Lung (tissue), 12 donors: ENCODE results near the gene SCAMP3. TPM values are rescaled to one million over a fixed set of nuclear protein-coding genes. Genes with fewer than 3 reads are reported as not detected.
"Not testable (repeated sequence)": the region's sequence is repeated elsewhere in the genome, so short reads cannot be mapped to it uniquely, and the experiment has no call there.

Source experiments
- ATAC-seq: fragments of 200-7000 bp; cut with Tn5 transposase; one replicate; pipeline ENCODE4 v1.9.1; 2020; ENCODE audit warnings: moderate number of reproducible peaks; ENCODE audit not compliant: insufficient read depth, low FRiP score
- DNase-seq, 3 donors: peaks; one replicate each; pipeline ENCODE4 v3.0.0-alpha.2; 2013 to 2017
- H3K27ac ChIP-seq, 2 donors: one replicate each; pipeline ENCODE4 v1.5.1; 2013; ENCODE audit warnings: mild to moderate bottlenecking in 2 of 2, moderate library complexity in 2 of 2, control low read depth in 1 of 2, inconsistent platforms in 1 of 2, low read depth in 1 of 2, low read length in 1 of 2
- H3K27me3 ChIP-seq, 3 donors: one replicate each; pipeline ENCODE4 v1.5.1; 2013; ENCODE audit warnings: low read length in 2 of 3; ENCODE audit not compliant: control insufficient read depth in 3 of 3, insufficient read depth in 3 of 3
- H3K36me3 ChIP-seq, 4 donors: one replicate each; pipeline ENCODE4 v1.5.1; 2013; ENCODE audit warnings: low read length in 4 of 4, mild to moderate bottlenecking in 1 of 4, moderate library complexity in 1 of 4; ENCODE audit not compliant: control insufficient read depth in 4 of 4, insufficient read depth in 4 of 4
- H3K4me1 ChIP-seq, 5 donors: one replicate each; pipeline ENCODE4 v1.5.1; 2013; ENCODE audit warnings: low read length in 5 of 5, mild to moderate bottlenecking in 2 of 5, moderate library complexity in 1 of 5; ENCODE audit not compliant: control insufficient read depth in 5 of 5, insufficient read depth in 5 of 5
- H3K4me3 ChIP-seq: one replicate; pipeline ENCODE4 v1.5.1; 2013; ENCODE audit warnings: mild to moderate bottlenecking, control low read depth, moderate library complexity
- H3K9ac ChIP-seq, 2 donors: one replicate each; pipeline ENCODE4 v1.5.1; 2013; ENCODE audit warnings: low read length in 2 of 2, control low read depth in 1 of 2; ENCODE audit not compliant: insufficient read depth in 1 of 2
- H3K9me3 ChIP-seq, 4 donors: one replicate each; pipeline ENCODE4 v1.5.1; 2013; ENCODE audit warnings: low read length in 3 of 4, mild to moderate bottlenecking in 1 of 4, moderate library complexity in 1 of 4; ENCODE audit not compliant: control insufficient read depth in 4 of 4, insufficient read depth in 3 of 4
- WGBS, 2 donors: extraction: QIAGEN DNeasy Blood & Tissue Kit; methylation state at CpG; one replicate each; pipeline ENCODE4 v1.1.7; 2013; 5-methylcytosine and 5-hydroxymethylcytosine counted together
- polyA plus RNA-seq, 2 donors: library from polyadenylated mRNA; stranded (reverse); fragments of 200-250 nt; gene quantifications; one replicate each; pipeline ENCODE4 v1.2.1, GENCODE V29; 2013
- total RNA-seq, 2 donors: library from RNA; depleted of rRNA in 1 of 2; stranded (reverse); fragments of >200 nt in 1 of 2; gene quantifications; one replicate each; pipeline ENCODE4 v1.2.1, GENCODE V29; 2014 to 2021
- TF ChIP-seq, protein P1 (sequence below): IDR thresholded peaks from 2 replicates; pipeline ENCODE4 v1.5.1; 2012; ENCODE audit warnings: mild to moderate bottlenecking; ENCODE audit errors: control extremely low read depth, extremely low read depth
- donor health status: control.
- donor health status: control.
- donor health status: Bipolar disorder and iron deficiency.
- donor health status: healthy.
- donor health status: DM: yes; HTN: yes; CAD: no.

Gene SCAMP3
- total and polyA plus RNA-seq, 4 donors: 29.9 to 90.3 (median 69.8) TPM

- H3K4me1 ChIP-seq: peaks cover 0 to 23% (median 4%) of the 10 kb centered on the region in 5 donors
- WGBS, 2 donors: 14 to 19% methylated on average over 4 of the region's 4 CpGs
- peak; percentile 75 to 90 (median 89) for DNase-seq
These were observed 21.0 kb downstream of the SCAMP3 start for GRCh38 chr1:155241069-155241679.

GRCh38 chr1:155236451-155236850, 25.7 kb downstream of the SCAMP3 start:
- TF ChIP-seq, protein P1, sequence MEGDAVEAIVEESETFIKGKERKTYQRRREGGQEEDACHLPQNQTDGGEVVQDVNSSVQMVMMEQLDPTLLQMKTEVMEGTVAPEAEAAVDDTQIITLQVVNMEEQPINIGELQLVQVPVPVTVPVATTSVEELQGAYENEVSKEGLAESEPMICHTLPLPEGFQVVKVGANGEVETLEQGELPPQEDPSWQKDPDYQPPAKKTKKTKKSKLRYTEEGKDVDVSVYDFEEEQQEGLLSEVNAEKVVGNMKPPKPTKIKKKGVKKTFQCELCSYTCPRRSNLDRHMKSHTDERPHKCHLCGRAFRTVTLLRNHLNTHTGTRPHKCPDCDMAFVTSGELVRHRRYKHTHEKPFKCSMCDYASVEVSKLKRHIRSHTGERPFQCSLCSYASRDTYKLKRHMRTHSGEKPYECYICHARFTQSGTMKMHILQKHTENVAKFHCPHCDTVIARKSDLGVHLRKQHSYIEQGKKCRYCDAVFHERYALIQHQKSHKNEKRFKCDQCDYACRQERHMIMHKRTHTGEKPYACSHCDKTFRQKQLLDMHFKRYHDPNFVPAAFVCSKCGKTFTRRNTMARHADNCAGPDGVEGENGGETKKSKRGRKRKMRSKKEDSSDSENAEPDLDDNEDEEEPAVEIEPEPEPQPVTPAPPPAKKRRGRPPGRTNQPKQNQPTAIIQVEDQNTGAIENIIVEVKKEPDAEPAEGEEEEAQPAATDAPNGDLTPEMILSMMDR: no peak
- Histone ChIP-seq H3K36me3 (peaks cover 0 to 12% (median 0%) of the 10 kb centered on the region in 4 donors), H3K9me3 (no peaks in the 10 kb centered on the region), H3K27ac (no peak overlapping the region), H3K9ac (no peak overlapping the region), H3K4me3 (no peak overlapping the region), H3K27me3 (no peaks in the 10 kb centered on the region), H3K4me1 (peaks cover 0 to 6% (median 3%) of the 10 kb centered on the region in 5 donors)
- 41 to 69% methylated on average over 5 of the region's 5 CpGs for WGBS, 2 donors
- no peak for DNase-seq
- no peak for ATAC-seq

More at GRCh38 chr1:155241069-155241679, 21.0 kb downstream of the SCAMP3 start:
- Histone ChIP-seq H3K4me3 (no peak overlapping the region), H3K36me3 (peaks cover 0 to 12% (median 0%) of the 10 kb centered on the region in 4 donors), H3K27ac (peak overlapping the region in 1 of 2 donors; percentile 62), H3K9me3 (no peaks in the 10 kb centered on the region), H3K9ac (no peak overlapping the region), H3K27me3 (no peaks in the 10 kb centered on the region)
- TF ChIP-seq, protein P1: no peak
- no peak for ATAC-seq

DNA sequence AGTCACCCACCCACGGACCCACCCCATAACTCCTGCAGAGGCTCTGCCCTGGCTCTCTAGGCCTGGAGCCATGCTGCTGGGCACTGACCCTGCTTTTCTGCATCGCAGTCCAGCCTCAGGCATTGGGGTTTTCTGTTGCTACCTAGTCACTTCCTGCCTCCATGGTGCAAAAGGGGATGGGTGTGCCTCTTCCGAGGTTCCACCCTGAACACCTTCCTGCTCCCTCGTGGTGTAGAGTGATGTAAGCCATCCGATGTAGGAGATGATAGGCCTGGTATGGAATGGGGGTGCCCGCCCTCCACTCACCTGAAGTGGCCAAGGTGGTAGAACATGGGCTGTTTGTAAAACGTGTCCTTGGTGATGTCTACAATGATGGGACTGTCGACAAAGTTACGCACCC, 26.8 kb downstream of the SCAMP3 start:
- DNase-seq, H3K4me1 ChIP-seq, H3K27me3 ChIP-seq, H3K9me3 ChIP-seq, ATAC-seq, H3K27ac ChIP-seq, H3K9ac ChIP-seq, H3K4me3 ChIP-seq: not testable (repeated sequence)
- H3K36me3 ChIP-seq: peaks cover 0 to 12% (median 0%) of the 10 kb centered on the region in 4 donors
- 76 to 85% methylated on average over 7 to 8 of the region's 9 CpGs for WGBS, 2 donors

DNA sequence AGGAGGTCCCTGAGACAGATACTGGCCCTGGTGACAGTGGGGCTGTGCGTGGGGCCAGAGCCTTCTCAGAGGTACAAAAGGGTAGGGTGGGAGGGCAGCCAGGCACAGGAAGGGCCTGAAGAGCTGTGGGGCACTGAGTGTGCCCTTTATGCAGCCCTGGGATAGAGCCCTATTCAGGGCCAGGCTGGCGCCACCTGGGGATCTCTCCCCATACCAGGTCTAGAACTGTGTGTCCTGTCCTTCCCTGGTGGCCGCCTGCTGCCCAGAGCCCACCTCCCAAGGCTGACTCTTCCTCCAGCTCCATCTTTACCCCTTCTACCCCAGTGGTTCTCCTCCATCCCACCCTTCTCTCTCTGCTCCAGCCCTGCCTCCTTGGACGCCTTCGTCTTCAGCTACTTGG, 28.7 kb downstream of the SCAMP3 start:
- not testable (repeated sequence) for ATAC-seq, H3K9ac ChIP-seq, H3K27me3 ChIP-seq, H3K4me1 ChIP-seq, H3K9me3 ChIP-seq, DNase-seq, H3K4me3 ChIP-seq, H3K27ac ChIP-seq
- H3K36me3 ChIP-seq: peaks cover 0 to 11% (median 0%) of the 10 kb centered on the region in 4 donors
- WGBS, 2 donors: 88 to 100% methylated on average over 1 of the region's 5 CpGs

GRCh38 chr1:155232001-155232978, 29.9 kb downstream of the SCAMP3 start:
- not testable (repeated sequence) for H3K4me3 ChIP-seq, H3K9ac ChIP-seq, H3K27ac ChIP-seq, H3K27me3 ChIP-seq, H3K9me3 ChIP-seq, H3K36me3 ChIP-seq, ATAC-seq
- DNase-seq: peak; percentile 36 to 82 (median 64)
- 72 to 80% methylated on average over 13 of the region's 13 CpGs for WGBS, 2 donors
- peaks cover 0 to 10% (median 3%) of the 10 kb centered on the region in 5 donors for H3K4me1 ChIP-seq

- not testable (repeated sequence) for H3K9ac ChIP-seq, H3K27me3 ChIP-seq, H3K36me3 ChIP-seq, ATAC-seq, DNase-seq, H3K27ac ChIP-seq, H3K9me3 ChIP-seq, H3K4me3 ChIP-seq
- peaks cover 0 to 14% (median 6%) of the 10 kb centered on the region in 5 donors for H3K4me1 ChIP-seq
- WGBS, 2 donors: 75 to 81% methylated on average over 3 of the region's 3 CpGs
These were observed 30.9 kb downstream of the SCAMP3 start for GRCh38 chr1:155231302-155231701.
